GM18517 (cell line): ENCODE data around the gene RGS11.

Source experiments
- ATAC-seq: cut with Tn5 transposase; IDR thresholded peaks from one replicate; pipeline ENCODE4 v1.9.1; 2021; ENCODE audit warnings: mild to moderate bottlenecking, moderate library complexity; ENCODE audit not compliant: unreplicated experiment

RGS11 gene

GRCh38 chr16:296806-297510 lies 21.2 kb upstream of the RGS11 start:
- no peak for ATAC-seq

DNA sequence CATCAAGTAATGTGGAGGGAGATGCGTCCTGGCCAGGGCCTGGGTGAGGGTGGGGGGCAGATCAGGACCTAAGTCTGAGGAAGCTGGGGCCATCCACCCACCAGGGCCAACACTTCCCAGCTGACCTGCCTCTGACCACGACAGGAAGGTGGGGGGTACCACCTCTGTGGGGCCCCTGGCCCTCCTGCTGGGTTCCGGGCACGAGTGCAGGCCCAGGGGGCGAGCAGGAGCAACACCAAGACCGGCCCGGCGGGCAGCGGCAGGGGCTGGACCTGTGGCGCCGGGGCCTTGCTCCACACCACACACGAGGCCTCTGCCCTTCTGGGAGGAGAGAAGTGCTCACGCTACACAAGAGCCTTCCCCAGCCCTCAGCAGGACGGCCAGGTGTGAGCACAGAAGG lies 20.5 kb upstream of the RGS11 start:
- ATAC-seq, result no peak

- ATAC-seq, result no peak
Measured at GRCh38 chr16:293043-293775, 17.5 kb upstream of the RGS11 start.

GRCh38 chr16:291539-291938 lies 15.8 kb upstream of the RGS11 start:
- ATAC-seq, result no peak

DNA sequence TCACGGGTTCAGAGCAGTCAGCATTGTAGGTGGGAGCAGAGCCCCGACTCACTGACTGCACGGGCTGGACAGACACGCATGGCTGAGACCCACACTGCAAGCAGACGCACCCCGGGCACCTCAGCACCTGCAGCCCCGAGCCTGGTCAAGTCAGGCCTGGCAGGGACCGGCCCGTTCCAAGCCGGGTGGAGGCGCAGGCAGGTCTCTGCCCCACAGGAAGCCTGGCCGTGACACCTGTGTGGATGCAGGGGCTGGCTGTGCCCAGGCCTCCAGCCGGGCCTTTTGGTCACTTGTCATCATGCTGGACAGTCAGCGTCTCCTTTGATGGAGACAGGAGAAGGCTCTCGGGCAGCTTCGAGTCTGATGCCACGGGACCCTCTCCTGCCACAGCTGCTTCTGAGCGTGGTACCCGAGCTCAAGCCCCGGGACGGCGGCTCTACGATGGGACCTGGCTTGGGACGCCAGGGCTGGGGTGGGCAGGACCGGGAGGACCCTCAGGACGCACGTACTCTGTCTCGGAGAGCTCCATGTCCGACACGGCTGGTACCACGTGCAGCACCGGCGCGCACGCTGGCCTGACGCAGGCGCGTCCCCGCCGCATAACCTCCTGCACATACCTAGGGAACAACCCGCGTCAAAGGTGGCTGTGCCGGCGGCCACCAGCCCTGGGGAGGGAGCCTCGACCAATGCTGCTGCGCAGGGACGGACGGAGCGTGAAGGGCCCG lies 15.1 kb upstream of the RGS11 start:
- no peak for ATAC-seq

DNA sequence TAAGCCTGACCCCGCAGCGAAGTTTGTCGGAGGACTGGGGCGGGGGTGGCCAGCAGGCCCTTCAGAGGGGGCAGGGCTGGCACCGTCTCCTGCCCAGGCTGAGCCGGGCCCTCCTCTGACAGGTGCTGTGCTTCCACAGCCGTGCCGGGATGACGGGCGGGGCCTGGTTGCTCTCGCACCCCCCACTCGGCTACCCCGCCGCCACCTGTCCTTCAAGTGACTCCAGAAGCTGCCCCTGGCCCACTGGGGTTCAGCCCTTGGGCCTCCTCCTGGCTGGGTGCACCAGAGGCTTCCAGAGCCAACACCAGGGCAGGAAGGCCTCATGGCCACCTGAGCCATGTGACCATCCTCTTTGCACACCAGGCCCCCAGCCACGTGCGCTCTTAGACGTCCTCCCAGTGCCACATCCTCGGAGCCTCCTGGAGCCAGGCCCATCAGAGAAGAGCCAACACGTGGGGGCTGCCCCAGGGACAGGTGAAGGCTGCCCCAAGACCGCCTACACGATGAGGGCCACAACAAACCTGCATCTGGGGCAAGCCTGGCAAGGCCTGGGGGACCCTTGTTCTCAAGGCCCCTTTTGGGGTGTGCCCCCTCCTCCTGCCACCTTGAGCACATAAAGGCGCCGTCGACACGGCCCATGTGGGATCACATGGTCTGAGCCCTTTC lies 14.4 kb upstream of the RGS11 start:
- no peak for ATAC-seq

- no peak for ATAC-seq
Measured at GRCh38 chr16:289395-289997, 13.8 kb upstream of the RGS11 start.

DNA sequence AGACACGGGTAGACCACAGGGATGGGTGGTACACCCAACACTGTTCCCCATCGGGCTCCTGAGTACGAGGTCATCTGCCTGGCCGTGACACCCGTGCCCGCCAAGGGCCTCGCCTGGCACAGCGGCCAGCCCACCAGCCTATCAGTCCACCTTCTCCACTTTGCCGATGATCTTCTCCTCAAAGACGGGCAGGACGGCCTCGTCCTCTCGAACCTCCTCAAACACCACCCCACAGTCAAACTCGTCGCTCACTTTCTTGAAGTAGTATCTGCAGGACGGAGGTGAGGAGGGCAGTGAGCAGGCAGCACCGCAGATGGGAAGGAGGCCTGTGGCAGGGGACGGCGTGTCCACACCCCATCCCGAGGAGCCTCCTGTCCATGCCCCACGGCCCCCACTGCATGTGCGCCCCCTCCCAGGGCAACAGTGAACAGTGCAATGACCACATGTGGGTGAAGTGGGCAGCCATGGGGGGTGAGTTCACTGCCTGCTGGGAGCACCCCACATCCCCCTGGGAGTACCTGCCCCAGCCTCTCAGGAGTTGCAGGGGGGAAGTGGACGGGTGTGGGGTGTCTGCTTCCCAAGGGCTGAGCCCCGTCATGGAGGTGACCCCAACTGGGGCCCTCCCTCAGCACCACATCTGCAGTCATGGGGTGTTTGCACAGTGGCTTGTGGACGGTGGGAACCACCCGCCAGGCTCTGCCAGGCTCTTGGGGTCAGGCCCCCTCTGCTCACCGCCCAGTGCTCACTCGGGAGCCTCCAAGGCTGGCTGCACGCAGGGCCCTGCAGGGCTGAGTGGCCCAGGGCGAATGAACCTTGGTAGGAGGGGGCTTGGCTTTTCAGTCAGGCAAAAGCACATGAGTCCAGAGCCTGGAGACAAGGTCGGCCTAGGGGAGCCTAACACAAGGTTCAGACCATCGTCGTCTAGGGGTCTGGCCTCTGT lies 12.5 kb upstream of the RGS11 start:
- ATAC-seq, result no peak

DNA sequence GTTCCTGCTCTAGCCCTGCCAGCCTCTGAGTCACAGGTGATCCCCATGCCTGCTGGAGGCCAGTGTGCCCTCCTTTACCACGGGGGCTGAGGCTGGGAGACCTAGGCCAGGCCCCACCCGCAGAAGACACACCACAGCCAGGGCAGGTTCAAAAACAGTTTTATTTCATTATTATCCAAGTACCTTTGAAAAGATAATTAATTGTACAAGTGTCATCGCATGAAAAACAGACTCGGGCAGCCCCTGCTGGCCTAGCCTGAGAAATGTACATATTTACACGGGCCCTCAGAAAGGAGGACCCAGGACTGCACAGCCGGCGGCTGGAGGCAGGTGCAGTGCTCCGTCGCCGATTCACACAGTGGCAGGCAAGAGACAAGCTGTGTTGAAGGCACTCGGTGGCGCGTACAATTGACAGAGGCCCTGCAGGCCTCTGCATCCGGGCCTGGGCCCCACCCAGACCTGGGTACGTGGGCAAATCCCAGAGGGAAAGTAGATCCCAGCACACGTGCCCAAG lies 11.6 kb upstream of the RGS11 start:
- ATAC-seq, result no peak

GRCh38 chr16:286491-287297 lies 10.9 kb upstream of the RGS11 start:
- no peak for ATAC-seq

DNA sequence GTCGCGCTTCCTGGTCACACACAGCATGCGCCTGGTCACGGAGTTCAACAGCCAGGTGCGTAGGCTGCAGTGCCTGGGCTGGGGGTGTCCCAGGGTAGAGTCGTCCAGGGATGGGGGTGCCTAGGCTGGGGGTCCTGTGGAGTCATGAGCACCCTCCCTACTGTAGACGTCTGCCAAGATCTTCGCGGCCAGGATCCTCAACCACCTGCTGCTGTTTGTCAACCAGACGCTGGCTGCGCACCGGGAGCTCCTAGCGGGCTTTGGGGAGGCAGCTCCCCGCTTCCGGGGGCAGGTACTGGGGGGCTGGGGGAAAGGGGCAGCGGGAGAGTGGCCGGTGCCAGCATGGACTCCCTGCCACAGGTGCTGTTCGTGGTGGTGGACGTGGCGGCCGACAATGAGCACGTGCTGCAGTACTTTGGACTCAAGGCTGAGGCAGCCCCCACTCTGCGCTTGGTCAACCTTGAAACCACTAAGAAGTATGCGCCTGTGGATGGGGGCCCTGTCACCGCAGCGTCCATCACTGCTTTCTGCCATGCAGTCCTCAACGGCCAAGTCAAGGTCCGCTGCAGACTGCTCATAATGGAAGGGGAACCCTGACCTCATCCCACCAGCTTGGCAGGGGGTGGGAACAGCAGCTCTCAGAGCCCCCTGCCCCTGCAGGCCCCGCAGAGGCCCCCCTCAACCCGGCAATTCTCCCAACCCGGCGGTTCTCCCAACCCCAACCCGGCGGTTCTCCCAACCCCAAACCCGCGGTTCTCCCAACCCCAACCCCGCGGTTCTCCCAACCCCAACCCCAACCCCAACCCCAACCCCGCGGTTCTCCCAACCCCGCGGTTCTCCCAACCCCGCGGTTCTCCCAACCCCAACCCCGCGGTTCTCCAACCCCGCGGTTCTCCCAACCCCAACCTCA lies 9.7 kb upstream of the RGS11 start:
- ATAC-seq, result no peak

- ATAC-seq, result no peak
Measured at GRCh38 chr16:284204-285120, 8.7 kb upstream of the RGS11 start.

DNA sequence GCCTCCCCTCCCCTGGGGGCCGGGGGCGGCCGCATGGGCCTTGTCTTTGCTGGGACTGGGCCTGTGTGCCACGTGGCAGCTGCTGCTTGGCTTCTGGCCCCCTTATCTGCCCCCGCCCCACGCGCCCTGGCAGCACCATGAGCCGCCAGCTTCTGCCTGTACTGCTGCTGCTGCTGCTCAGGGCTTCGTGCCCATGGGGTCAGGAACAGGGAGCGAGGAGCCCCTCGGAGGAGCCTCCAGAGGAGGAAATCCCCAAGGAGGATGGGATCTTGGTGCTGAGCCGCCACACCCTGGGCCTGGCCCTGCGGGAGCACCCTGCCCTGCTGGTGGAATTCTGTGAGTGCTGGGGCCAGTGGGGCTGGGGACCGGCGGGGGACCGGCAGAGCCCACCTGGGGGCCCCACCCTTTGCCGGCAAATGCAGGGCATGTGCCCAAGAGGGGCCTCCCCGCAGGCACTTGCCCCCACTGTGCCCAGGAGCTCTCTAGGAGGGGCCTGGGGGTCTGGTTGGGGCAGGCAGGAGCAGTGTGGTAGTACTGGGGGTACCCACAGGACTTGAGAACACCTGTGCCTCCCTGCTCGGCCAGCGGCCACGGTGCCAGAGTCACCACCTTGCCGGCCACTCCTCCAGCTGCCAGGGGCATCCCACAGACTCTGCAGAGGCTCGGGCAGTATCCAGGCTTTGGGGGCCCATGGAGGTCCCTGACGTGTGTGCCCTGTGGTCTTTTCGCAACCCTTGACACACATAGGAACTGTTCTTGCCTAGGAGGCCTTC lies 7.5 kb upstream of the RGS11 start, which contains the start of gene PDIA2:
PDIA2 (plus strand) TSS at position 132 of the 773 bp plus-strand sequence; CDS start at position 138, 6 bp downstream.
- no peak for ATAC-seq

- ATAC-seq, result no peak
Measured at GRCh38 chr16:282491-282890, 6.7 kb upstream of the RGS11 start.

DNA sequence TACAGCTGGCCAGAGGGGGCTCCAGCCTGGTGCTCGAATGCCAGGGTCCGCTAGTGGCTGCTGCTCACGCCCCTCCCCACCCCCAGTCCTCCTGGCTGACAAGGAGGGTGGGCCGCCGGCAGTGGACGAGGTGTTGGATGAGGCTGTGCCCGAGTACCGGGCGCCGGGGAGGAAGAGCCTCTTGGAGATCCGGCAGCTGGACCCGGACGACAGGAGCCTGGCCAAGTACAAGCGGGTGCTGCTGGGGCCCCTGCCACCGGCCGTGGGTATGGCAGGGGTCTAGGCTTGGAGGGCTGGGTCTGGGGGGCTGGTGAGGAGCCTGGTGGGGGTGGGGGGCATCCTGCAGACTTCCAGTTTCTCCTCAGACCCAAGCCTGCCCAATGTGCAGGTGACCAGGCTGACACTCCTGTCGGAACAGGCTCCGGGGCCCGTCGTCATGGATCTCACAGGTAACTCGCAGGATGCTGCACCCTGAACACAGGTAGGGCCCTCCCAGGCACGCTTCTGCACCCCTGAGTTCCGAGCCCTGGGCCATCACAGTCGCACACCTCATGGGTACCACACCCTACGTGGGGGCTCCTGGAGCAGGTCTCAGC lies 6.0 kb upstream of the RGS11 start:
- ATAC-seq, result no peak
